RWPE1 (cell line): ENCODE results near the gene PRKCZ.
A peak's percentile ranks its signal among the peaks of the same experiment; 100 is the strongest.
"Not testable (repeated sequence)": the region's sequence is repeated elsewhere in the genome, so short reads cannot be mapped to it uniquely, and the experiment has no call there.

ENCODE experiments used
- CTCF ChIA-PET: fragments of 350-600 bp; sonication (Branson Sonifier 250); formaldehyde crosslinking; extraction: SDS; loops from one replicate; lab custom pipeline; 2021; lab: Yijun Ruan, JAX
- POLR2A ChIA-PET: fragments of 400-600 bp; formaldehyde crosslinking; extraction: SDS; loops from one replicate; lab custom pipeline; 2020; ENCODE audit warnings: antibody characterized with exemption; ENCODE audit not compliant: low non-redundant PET; lab: Yijun Ruan, JAX
- DNase-seq: peaks from one replicate; pipeline ENCODE4 v3.0.0; 2012; ENCODE audit warnings: low spot score
- H3K27ac ChIP-seq: fragments of 450-650 bp; 2 replicates; pipeline ENCODE4 v1.5.1; 2017
- CTCF ChIP-seq: fragments of 450-650 bp; conservative IDR thresholded peaks from 2 replicates; pipeline ENCODE4 v1.5.1; 2017; ENCODE audit warnings: low read depth, mild to moderate bottlenecking

Gene PRKCZ

DNA sequence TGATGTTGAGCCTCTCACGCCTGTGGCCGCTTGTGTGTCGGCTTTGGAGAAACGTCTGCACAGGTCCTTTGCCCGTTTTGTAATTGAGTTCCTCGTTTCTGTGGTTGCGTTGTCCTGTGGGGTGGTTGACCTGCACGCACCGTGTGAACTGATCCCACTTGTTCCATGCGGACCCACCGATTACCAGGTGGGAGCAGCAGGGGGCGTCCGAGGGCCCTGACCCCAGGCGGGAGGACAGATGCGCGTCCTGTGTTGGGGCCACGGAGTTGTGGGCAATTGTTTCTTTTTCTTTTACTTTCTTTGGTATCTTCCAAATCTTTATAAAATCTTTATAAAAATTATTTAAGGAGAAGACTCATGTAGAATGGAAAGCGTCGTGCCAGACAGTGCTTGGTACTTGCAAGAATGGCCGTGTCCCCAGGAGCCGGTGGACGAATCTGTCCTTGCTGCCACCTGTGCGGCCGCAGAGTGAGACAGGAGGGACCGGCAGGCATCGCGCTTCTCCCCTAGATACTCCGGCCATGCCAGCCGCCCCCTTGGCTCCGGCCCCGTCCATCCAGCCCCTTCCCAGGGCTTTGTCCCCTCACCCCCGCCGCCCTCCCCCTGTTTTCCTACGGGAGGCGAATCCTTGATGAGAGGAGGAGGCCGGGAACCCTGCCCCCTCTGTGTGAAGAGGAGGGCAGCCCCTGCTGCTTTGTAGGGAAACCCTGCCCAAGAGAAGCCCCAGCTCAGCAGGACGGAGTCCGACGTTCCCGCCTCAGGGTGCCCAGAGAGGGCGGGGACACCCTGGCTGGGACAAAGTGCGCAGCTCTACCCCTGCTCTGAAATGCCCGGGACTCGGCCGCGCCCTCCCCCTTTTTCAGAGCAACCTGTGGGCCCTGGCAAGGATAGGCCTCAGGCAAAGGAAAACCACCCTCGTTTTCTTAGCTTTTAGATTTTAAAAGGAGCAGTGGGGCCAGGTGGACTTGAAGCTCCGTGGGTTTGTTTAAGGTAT is 41.7 kb downstream of the PRKCZ start:
- ChIA-PET POLR2A (no interaction called here), CTCF (interaction anchor here (0.7 kb wide), 1 partner anchor 24 kb away, joined by 3 read pairs; no protein-coding TSS in a partner anchor)
- no peak for DNase-seq
- peak; percentile 28 for TF ChIP-seq CTCF
- H3K27ac ChIP-seq: no peak overlapping the region

DNA sequence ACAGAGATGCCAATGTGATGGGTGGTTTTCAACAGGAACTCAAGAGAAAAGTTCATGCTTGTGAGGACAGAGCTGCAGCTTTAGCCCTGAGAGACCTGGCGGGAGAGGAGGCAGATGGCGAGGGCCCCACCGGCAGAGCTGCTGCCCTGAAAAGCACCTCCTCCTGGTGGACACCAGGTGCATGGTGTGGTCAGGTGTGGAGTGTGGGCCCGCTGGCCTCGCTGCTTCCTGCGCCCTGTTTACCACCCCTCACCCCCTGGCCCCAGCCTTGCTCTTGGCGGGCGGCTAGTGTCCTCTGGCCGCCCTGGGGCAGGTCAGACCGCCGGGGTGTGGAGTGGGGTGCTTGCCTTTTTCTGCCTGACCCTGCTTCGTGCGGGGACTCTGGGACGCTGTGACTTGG is 42.8 kb downstream of the PRKCZ start:
- ChIA-PET POLR2A (no interaction called here), CTCF (interaction anchor here (0.5 kb wide), 1 partner anchor 64 kb away, joined by 3 read pairs; no protein-coding TSS in a partner anchor)
- DNase-seq: no peak
- no peak for TF ChIP-seq CTCF
- H3K27ac ChIP-seq: no peak overlapping the region

GRCh38 chr1:2093636-2094035 is 43.4 kb downstream of the PRKCZ start:
- CTCF ChIA-PET: no interaction called here
- TF ChIP-seq CTCF: no peak
- H3K27ac ChIP-seq: no peak overlapping the region
- DNase-seq: no peak
- POLR2A ChIA-PET: no interaction called here

DNA sequence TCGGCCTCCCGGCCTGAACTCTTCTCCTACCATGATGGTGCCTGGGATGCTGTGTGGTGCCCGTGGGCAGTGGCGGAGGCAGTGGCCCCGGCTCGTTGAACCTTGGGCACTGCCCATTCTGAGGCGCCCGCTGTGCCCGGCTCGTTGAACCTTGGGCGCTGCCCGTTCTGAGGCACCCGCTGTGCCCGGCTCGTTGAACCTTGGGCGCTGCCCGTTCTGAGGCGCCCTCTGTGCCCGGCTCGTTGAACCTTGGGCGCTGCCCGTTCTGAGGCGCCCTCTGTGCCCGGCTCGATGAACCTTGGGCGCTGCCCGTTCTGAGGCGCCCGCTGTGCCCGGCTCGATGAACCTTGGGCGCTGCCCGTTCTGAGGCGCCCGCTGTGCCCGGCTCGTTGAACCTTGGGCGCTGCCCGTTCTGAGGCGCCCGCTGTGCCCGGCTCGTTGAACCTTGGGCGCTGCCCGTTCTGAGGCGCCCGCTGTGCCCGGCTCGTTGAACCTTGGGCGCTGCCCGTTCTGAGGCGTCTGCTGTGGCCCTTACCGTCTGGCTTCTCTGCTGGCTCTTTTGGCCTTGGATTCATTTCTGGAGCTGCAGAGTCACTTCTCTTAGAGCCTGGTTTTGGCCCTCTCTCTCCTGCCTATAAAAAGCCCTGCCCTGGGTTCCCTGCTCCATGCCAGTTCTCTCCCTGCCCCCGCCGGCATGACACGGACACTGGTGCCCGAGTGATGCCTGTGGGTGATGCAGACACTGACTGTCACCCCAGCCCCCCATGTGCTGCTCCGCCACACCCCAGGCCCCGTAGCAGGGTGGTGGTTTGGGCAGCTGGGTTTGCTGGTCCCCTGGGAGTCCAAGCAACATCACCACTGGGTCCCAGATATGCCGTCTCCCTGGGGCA is 44.3 kb downstream of the PRKCZ start:
- H3K27ac ChIP-seq, DNase-seq, POLR2A ChIA-PET, CTCF ChIA-PET: not testable (repeated sequence)

DNA sequence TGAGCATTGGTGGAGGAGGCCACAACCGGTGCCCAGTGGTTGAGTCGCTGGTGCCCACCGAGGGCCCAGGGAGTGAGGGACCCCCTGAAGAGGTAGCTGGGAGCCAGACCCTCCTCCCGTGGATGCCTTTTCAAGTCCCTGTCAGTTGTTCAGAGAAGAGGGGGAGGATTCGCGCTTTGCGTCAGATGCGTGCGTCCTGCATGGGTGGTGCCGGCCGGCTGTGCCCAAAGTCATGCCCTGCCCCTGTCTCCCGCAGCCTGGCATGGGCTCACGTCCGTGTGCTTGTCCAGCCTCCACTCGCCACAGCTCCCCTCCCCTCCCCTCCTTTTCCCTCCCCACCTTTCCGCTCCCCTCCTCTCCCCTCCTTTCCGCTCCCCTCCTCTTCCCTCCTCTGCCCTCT is 45.2 kb downstream of the PRKCZ start:
- no peak for DNase-seq
- H3K27ac ChIP-seq: no peak overlapping the region
- ChIA-PET POLR2A (no interaction called here), CTCF (no interaction called here)
- no peak for TF ChIP-seq CTCF

DNA sequence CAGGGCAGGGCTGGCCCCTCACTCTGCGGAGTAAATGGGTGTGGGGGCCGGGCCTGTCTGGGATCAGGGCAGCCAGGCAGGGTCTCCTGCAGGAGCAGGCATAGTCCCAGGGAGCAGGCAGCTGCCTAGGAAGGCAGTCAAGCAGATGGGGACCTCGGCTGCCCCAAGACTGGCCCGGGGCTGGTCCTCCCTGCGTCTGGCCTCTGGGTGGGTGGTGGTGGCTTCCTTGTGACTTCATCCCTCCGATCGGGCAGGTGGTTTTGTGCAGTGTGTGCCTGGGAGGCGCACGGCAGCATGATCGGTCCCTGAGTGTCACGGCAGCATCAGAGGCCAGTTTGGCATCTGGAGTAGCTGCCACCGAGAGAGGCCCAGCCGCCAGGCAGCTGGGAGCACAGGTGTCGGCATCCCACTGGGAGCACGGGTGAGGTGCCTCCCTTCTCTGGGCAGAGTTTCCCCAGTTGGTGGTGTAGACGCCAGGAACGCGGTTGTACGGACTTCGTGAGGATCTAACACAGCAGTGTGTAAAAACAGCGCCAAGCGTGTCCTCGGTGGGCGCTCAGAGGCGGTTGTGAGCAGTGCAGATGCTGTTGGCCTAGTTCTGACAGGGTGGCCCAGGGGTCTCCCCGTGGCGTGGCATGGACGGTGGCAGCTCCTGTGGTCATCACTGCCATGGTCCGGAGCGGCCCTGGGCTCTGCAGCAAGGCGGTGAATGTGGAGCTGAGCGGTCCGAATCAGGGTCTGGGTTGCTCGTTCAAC is 45.9 kb downstream of the PRKCZ start:
- POLR2A ChIA-PET: no interaction called here
- TF ChIP-seq CTCF: no peak
- no peak for DNase-seq
- CTCF ChIA-PET: interaction anchor here (0.6 kb wide), 1 partner anchor 41 kb away, joined by 3 read pairs; no protein-coding TSS in a partner anchor
- no peak overlapping the region for H3K27ac ChIP-seq
